Stimulated activated CD8-positive, alpha-beta memory T cell treated with anti-CD3 and anti-CD28 coated beads, Interleukin-12 subunit alpha, Interleukin-12 subunit beta, amount 100 ng/mL, for 1 hour (primary cell): ENCODE data around the gene POU3F2.
A peak's percentile ranks its signal among the peaks of the same experiment; 100 is the strongest.

Source experiments
- DNase-seq: peaks from one replicate; pipeline ENCODE4 v3.0.0-alpha.2; 2020; ENCODE audit warnings: low read depth

The POU3F2 gene

DNA sequence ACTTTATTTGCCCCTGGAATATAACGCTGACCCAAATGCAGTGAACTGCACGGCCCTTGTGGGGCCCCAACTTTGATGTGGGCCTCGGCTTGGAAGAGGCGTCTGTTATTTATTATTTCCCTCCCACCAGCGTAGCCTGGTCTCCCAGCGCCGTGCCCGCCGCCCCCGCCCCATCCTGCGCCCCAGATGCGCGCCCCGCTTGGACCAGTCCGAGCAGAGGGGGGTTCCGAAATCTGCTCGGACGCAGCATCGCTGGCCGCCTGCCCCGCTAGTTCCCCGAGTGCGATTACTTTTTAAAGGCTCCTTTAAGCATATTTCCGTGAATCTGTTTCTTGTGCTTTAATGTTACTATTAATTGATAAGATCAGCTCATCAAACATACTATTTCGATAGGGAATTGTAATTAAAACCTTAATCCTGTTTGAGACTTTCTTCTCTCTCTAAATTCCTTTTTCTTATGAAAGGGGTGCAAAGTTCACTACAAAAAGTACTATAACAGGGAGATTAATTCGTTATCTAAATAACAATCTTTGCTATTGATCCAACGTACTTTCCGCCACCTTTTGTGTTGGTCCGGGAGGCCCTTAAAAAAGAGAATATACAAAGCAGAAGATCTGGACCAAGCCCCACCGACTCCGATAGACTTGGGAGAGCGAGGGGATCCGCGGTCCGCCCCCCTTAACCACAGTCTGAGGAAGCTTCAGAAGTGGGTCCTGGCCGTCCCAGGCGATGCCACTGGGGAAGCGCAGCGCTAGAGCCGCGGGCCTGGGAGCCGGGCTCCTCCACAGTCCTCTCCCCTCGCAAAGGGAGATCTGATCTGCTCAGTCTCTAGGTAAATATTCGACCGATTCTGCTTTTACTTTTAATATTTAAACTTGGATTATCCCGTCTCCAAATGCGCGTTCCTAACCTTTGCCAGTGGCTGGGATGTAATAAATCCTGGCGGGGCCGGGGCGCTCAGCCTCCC, 10.2 kb downstream of the POU3F2 start:
- no peak for DNase-seq

DNA sequence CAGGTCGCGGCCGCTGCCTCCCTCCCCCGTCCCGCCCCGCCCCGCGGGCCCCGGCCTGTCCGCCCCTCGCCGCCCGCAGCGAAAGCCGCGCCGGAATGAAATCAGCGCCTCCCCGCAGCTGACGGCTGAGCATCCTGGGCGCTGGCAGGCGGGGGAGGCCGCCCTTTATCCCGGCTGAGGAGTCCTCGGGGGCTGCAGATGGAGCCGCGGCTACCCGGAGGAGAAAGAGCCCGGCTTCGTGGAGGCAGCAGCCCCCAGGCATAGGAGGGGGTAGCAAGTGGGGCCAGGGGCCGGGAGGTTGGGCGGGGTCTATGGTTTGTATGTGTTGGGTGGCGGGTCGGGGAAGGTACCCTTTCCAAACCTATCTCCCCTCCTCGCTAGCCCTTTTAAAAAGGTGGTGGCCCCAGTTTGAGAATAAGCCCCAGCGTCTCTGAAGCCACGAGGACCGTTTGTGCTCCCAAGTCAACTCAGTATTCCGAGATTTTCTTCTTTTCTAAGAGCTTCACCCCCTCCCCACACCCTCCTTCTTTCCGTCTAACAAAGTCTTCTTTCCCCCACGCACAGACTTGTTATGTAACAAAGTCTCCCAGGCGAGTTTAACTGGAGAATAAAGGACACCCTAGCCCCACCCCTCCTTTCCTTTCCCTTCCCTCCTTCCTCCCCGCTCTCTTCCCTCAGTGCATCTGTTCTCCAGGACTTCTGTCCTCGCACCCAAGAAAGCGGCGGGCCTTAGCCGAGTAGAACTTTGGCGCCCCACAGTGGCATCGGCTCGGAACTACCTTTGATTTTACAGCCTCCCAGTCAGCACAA, 11.0 kb downstream of the POU3F2 start:
- DNase-seq, result peak; percentile 48

DNA sequence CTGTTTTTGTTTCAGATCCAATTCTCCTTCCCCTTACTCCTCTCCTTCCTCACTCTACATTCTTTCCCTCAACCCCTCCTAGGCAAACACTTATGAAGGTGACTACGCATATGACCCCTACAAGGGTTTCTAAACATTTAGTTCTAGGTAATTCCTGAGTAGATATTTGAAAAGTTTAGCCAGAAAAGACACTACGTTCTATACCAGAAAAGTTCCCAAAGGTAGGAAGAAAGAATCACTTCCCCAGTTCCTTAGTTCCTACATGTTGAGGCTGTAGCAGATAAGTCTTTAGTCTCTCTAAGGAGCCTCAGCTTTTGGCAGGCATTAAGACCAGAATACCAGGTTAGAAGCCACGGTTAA, 11.6 kb downstream of the POU3F2 start:
- DNase-seq, result no peak

DNA sequence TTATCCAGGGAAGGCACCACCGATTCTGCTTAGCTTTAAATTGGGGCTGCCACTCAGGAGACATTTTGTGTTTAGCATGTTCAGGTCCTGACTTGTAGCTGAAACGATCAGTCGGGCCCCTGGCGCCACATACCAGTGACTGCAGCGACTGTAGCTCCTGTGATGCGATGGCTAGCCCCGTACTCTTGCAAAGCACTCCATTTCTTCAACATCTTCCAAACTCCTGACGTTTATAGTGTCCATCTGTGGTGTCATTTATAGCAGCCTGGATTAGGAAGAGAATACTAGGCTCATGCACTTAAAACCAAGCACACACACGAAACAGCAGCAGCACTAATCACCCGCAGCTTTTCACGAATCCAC, 13.0 kb downstream of the POU3F2 start:
- no peak for DNase-seq

DNA sequence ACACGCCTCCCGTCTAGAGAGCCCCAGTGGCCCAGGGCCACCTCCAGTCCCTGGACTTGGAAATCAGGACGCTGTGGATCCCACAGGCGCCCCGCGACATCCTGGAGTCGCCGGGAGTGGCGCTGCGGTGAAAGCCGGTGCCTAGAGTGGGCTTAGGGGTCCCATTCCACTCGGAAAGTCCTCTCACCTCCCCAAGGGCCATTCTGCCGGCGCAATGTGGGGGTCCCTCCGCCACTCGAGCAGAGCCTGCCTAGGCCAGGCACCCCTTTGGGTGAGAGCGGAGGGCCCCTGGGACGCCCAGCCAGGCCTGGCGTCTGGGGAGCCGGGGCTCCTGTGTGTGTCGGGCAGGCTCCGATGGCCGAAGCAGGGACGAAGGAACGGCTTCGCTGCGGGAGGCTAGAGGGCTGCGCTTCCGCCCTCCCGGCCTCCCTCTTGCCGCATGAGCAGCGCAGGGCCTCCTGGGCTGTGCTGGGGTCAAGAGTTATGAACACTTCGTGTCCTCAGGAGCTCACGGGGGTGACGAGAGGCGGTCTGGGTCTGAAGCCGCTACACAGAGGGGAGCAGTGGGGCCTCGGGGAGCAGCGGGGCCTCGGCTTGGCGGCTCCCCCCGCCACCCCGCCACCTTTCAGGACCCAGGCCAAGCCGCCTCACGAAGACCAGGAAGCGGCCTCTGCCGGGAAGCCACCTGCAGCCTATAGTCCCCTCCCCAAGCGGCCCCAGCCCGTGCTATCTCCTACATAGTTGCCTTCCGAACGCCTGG, 13.6 kb downstream of the POU3F2 start:
- no peak for DNase-seq

DNA sequence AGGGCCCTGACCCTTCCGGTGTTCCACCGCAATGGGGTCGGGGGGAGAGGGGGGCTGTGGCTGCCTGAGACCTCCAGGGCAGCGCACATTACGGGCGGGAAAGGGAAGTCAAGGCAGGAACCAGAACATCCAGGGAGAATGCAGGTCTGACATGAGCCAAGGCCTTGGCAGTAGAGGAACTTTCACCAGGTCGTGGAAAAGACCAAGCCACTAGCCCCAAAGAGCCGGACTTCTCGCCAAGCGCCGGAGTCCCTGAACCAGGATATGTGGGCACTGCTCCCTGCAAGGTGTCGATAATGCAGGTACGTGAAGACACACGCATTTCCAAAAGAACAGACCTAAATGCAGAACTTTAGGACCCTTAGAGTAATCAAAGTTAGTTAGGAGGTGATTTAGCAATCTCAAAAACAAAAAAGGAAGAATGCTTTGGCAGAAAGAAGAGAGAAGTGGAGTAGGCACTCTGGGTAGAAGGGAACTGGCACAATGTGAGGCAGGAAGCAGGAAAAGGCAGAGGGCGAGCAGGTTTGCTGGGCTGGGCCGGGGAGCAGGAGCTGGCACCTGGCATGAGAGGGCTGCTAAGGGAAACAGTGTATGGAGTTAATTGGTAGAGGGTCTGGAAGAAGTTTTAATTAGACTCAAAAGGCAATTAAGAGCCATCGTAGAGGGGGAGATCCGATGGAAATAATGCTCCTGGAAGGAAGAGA, 14.3 kb downstream of the POU3F2 start:
- no peak for DNase-seq

DNA sequence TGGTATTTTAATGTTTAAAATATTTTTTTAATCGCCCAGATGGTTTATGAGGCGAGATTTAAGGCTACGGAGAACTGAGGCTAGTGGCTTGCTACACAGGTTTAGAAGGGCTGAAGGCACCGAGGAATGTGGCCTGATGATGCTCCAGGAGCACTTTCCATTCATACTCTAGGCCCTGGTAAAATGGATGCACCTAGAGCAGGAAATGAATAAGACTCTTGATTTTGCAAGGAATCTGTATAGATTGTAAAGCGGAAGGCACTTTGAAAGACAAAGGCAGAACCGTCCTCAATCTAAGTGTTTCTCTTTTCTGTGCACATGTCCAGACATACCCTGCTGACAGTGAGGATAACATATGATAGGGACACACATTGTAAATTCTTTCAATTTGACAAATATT, 30.1 kb downstream of the POU3F2 start:
- DNase-seq, result no peak

DNA sequence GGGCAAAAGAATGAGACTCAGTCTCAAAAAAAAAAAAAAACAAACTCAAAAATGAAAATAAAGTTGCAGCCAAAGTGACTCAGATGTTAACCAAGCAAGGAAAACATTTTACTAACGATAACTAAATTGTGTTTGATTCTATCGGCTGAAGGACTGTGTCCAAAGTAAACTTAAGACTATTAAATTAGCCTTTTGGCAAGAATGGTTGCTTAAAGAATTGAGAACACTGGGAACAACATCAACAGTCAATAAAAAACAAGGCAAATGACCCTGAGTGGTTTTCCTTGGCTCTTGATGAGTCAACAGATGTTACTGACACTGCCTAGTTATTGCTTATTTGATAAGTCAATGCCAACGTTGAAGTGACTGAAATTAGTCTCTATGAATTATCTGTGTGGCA, 36.7 kb downstream of the POU3F2 start:
- DNase-seq, result no peak

DNA sequence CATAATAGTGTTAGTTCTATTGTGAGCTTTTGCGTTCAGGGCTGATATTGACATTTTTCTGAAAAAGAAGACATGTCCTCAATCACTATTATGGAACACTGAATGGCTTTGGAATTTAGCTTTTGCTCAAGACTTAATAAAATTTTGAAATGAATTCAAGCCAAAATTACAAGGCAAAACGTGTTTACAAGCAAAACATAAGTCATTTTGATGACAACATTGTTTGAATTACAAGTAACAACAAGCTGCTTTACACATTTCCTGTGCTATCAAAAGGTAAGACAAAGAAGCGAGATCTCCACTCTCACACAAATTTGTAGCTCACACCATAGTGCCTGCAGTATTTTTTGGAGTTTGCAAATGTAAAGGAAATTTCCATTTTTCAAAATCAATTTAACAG, 37.4 kb downstream of the POU3F2 start:
- no peak for DNase-seq

DNA sequence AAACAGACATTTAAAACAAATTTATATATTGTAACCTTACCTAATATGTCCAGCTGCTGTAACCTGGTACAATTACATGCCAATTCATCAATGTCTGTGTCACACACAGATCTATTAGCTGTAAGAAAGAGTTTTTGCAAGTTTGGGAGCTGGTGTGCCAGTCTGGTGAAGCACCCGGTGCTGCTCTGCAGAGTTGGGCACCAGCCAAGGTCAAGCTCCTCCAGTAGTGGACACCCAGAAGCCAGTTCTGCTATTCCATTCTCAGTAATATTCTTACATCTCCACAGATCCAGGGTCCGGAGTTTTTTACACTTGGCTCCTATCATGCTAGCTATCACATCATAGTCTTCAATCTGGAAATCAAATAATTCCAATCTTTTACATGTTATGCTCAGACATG, 41.0 kb downstream of the POU3F2 start:
- DNase-seq, result no peak

DNA sequence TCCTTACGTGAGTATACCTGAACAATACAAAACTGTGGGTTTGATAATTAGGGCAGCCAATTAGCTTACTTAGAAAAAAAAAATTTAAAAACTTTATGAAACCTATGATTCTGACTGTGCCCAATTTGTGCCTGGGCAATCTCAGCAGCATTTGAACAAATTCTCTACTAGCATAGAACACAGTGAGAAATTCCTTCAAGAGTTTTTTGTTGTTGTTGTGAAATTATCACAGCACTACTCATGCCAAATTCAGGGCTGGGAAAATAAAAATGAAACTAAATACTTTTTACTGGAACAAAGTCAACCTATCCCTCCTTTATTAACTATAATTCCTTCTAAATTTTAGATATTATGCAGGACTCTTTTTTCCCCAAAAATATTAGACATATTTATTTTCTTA, 42.9 kb downstream of the POU3F2 start:
- no peak for DNase-seq

DNA sequence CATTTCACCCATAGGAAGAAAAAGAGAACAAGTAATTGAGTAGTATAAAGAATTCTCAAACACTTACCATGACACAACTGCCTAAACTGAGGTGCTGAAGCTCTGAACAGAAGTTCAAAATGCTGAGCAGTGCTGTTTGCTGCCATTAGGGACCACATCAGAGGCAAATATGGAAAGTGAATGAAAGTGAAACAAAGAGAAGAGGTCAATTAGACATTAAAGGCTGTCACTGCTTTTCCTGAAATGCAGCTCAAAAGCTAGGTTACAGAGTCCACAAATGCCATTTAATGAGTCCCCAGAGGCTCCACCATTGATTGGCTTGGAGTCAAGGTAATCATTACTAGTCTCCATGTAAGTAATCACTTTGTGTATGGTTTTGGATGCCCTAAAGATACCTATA, 46.1 kb downstream of the POU3F2 start:
- no peak for DNase-seq

DNA sequence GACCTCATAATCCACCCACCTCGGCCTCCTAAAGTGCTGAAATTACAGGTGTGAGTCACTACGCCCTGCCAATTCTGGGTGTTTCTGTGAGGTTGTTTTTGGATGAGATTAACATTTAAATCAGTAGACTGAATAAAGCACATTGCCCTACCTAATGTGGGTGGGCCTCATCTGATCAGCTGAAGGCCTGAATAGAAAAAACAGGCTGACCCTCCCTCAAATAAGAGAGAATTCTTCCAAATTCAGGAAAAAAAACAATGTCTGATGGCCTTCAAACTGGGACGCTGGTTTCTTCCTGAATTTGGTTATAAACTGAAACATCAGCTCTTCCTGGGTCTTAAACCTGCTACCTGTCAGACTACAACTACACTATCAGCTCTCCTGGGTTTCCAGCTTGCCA, 51.0 kb downstream of the POU3F2 start:
- no peak for DNase-seq

DNA sequence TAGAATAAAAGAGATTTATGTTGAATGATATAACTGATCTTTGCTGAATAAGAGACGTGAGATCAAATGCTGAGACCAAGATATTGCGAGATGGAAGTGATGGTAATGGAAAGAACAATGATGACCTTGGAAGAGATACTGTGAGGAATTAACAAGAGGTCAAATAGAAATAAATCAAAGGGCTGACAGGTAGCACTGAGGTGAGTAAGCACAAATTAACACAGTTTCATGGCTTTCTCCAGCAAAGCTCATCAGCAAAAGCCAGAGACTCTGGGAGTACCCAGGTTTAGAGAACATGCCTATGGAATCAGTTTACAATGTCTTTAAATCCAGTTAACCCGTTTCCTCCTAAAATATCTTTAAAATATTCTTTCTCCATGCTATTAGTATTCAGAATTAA, 53.3 kb downstream of the POU3F2 start:
- no peak for DNase-seq
